NCI-H146 treated with DMSO at 0.1 percent for 48 hours (cell line): Measurements from ENCODE around the gene POU5F1.

Experiments used
- DNase-seq: peaks from one replicate; lab custom pipeline; 2025; ENCODE audit not compliant: unreplicated experiment; lab: John Stamatoyannopoulos, UW

The POU5F1 gene

DNA sequence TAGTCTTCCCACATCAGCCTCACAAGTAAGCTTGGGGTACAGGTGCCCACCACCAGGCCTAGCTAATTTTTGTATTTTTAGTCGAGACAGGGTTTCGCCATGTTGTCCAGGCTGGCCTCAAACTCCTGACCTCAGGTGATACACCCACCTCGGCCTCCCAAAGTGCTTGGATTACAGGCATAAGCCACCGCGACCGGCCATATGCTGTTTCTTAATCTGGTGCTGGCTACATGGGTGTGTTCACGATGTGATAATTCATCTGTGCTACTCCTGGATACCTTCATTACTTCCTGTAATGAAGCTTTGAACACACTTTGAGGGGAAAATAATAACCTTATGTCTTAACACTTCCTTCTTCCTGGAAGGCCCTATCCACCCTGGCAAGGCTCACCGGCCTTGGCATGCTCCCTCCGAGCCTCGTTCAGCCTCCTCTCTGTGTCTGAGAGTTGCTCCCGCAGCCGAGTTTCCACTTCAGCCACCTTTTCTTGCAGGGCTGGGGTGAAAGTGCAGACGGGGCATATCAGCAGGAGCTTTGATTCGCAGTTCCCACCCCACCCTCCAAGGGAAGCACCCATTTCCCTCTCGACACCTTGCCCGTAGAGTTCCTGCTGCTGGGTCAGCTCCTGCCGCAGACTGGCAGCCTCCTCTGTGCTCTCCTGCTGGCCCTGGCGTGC lies 26.0 kb downstream of the POU5F1 start:
- no peak for DNase-seq

DNA sequence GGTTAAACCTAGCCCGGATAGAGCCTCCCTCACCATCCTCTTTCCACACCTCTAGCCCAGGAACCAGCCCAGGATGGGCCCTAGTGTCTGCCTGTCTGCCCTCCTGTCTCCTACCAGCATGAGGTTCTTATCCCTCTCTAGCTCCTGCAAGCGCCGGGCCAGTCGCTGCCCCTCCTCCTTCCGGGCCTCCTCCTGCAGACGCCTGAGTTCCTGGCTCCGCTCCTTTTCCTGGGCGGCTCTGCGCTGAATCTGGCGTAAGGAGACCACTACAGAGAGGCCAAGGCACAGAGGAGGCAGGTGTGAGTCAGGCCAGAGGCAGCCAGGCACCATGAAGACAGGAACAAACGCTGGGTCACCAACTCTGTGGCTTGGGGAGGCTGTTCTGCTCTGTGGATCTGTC lies 27.3 kb downstream of the POU5F1 start:
- no peak for DNase-seq

DNA sequence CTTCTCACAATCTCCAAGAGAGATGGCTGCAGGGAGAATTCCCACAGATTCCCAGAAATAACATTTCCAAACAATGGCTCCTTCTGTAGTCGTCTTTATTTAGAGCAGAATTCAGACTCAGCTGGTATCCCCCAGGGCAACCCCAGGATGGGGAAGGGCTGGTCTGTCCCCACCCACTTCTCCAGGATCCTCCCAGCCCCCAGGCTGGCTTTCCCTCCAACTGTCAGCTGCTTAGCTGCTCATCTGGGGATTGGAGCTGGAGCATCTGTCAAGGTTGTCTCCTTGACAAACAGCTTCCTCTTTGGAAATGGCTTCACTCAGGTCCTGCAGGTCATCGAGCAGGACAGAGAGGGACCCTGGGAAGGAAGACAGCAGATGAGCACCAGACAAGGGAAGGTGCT lies 28.1 kb downstream of the POU5F1 start:
- no peak for DNase-seq

DNA sequence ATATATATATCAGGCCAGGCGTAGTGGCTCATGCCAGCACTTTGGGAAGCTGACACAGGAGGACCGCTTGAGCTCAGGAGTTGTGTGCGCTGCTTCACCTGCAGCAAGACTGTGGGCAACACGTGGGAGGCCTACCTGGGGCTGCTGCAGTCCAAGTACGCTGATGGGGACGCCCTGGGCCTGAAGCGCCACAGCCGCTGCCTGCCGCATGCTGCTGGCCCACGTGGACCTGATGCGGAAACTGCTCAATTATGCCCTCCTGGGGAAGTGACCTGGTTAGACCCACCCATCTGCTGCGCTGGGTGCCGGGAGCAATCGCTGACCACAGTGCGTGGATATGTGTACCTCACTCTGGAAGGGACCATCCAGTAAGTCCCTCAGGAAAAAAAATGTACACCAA lies 29.8 kb downstream of the POU5F1 start:
- no peak for DNase-seq

DNA sequence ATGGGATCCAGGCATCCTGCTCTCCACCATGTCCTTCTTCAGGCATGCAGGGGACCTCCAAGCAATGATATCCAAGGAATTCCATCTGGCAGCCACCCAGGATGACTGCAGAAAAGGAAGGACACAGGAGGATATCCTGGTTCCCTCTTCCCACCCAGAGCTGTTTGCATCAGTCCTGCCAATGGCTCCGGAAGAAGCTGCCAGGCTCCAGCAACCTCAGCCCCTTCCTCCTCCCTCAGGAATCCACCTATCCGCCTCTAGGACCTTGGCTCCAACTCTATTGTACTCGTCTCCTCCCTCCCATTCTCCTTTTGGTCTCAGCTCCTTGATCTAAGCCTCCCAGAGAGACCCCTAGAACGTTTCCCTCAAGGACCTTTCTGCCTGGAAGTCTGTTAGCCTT lies 30.9 kb downstream of the POU5F1 start:
- no peak for DNase-seq

DNA sequence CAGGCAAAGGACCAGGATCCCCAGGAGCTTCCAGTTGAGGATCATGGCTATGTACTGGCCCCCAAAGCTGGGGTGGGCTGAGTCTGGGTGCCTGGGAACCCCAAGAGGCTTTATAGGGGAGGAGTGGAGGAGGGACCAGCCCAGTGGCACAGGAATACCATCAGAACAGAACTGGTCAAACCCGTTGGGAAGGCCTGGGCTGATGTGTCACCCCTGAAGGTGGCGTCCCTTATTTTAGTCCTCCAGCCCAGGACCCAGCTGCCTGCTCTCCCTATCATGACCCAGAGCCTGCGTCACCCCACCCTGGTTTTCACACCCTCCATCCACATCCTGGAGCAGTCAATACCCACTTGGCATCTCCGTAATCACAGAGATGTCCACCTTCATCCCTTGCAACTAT lies 31.5 kb downstream of the POU5F1 start, which contains the start of gene PSORS1C2:
TSS of gene PSORS1C2 (minus strand) at position 85 of the 400 bp plus-strand sequence. CDS start at position 45, 40 bp downstream.
- DNase-seq: no peak

DNA sequence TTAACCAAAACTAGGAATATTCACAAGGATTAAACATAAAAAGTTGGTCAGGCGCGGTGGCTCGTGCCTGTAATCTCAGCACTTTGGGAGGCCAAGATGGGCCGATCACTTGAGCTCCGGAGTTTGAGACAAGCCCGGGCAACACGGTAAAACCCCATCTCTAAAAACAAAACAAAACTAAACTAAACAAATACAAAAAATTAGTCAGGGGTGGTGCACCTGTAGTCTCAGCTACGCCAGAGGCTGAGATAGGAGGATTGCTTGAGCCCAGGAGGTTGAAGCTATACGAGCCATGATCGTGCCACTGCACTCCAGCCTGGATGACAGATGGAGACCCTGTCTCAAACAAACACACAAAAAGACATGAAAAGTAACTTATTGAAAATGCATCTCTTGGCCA lies 34.8 kb downstream of the POU5F1 start:
- no peak for DNase-seq

DNA sequence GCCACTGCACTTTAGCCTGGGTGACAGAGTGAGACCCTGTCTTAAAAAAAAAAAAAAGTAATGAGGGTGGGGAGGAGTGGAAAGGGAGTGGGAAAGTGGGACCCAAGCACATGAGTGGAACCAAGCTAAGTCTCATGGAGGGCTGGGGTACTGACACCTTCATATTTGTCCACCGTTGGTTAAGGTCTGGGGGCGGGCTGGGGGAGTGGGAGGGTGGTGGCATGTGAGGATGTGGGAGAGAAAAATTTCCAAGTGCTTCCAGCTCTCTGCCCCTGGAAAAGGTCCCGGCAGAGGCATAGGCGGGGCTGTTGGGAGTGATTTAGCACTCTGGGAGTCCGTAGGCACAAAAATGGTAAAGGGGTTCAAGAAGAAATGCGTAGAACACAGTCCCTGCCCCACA lies 37.7 kb downstream of the POU5F1 start:
- no peak for DNase-seq

DNA sequence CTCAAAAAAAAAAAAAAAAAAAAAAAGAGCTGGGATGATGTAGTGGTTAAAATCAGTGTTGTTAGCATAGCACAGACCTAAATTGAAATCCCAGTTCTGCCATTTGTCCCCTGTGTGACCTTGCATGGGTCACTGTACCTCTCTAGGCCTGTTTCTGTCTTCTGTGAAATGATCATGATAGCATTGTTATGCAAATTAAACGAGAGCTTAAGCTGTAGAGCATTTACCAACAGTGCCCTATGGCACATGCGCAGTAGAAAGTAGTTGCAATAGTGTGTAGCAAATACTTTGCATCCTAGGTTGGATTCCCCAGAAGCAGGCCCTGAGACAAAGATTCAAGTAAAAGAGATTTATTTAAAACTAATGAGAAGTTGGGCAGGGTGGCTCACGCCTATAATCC lies 38.9 kb downstream of the POU5F1 start:
- no peak for DNase-seq

DNA sequence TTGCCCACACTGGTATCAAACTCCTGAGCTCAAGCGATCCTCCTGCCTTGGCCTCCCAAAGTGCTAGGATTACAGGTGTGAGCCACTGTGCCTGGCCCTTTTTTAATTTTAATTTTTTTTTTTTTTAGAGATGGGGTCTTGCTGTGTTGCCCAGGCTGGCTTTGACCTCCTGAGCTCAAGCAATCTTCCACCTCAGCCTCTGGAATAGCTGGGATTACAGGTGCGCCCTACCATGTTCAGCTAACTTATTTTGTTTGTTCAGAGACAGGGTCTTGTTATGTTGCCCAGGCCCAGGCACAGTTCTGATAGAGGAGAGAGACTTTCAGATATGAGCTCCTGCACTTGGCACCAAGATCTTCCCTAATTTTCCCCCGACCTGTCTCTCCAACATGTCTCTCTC lies 39.7 kb downstream of the POU5F1 start:
- no peak for DNase-seq

DNA sequence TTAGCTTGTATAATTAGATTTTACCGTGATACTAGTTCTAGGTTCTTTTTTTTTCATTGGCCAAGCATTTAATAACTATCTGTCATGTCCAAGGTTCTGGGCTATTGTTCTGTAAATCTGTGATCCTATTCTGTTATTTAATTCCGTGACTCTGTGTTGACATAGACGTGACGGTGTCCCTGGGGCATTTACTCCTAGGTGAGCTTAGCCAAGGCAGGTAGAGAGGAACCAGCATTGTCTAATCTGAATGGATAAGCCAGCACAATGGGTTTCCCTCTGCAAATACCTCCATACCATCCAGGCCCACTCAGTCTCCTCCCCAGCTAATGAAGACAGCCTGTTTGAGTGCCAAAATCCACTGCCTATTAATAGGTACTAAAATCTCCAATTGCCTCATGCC lies 41.4 kb downstream of the POU5F1 start:
- peak; percentile 37 for DNase-seq

DNA sequence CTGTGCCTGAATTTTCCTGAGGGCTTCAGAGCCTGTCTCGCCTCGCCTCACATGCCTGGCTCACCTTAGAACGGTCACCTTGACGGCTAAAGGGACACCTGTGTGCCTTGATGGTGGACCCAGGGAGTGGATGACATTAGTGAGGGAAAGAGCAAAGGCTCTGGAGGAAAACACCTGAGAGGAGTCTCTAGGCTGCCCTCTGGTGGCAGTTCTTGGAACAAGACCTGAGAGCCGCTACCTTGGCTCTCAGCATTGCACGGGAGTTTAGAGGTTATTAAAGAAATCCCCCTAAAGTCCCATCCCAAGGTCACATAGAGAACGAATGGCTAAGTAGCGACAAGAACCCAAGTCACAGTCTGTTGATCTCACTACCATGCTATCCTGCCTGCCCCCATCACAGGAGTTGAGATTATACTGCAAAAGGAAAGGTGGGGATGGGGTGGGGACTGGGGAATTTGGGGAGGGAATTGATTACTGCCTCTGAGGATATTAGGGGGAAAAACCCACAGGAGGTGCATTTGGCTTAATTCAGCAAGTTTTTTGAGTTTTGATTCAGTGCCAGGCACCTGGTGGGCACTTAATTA lies 42.3 kb downstream of the POU5F1 start:
- DNase-seq: peak; percentile 40

DNA sequence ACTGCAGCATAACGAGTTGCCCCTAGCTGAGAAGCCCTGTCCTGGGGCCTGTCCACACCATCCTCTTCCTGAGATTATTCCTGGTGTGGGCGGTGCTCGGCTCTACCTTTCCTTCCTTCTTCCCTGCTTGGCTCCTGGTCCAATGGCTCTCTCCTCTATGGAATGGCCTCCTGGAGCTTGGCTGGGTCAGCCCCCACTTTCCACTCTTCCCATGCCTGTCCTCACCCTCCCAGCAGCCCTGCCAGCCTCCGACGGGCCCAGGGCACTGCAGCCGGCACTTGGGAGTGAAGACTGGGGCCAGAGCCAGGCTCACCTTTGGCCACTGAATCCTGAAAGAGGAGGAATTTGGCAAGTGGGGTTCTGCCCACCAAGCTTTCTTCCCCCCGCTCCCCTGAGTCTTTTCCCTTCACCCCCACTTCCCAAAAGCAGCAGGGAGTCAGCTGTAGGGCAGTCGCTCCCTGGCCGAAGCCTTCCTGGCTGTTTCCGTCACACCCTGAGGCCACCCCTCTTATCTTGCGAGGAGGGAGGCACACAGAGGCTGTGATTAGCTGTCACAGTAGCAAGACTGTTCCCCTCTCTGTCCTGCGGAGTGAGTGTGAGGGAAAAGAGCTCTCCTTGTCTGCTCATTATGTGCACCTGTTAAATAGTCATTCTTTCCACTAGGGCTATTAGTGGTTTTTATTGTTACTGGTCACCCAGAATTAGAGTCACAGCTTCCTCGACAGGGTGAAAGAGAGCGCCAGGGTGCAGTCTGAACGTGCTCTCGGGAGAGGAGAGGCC lies 43.9 kb downstream of the POU5F1 start:
- DNase-seq: peak; percentile 8

DNA sequence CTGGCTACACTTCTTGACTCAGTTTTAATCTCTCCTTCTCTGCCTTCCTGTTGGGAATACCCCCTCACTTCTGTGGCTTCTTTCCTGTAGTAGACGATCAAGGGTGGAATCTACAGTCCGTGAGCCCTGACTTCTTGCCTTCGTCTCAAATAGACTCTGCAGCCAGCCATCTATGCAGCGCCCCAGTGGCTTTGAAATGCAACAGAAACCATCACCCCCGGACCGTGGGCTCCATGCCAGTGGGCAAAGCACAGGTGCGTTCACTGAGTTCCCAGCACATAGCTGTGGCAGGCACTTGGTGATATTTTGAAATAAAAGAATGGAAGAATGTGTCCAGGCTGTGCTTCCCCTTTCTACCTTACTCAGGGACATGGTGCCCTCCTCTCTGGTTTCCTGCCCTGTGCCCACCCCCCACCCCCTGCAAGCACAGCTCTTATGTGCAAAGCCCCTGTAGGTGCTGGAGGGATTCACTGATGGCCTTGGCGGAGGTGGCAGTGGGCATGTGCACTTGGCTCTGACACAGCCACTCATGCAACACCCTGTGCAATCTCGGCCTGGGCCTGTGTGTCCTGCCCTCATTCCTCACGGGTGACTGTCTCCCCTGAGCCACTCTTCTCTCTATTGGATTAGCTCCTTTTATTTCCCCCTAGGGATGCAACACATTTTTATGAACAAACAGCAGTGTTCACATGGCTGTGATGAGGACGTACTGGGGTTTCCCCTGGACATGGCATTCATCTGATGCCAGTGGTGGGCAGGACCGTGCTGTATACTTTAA lies 44.7 kb downstream of the POU5F1 start:
- no peak for DNase-seq

DNA sequence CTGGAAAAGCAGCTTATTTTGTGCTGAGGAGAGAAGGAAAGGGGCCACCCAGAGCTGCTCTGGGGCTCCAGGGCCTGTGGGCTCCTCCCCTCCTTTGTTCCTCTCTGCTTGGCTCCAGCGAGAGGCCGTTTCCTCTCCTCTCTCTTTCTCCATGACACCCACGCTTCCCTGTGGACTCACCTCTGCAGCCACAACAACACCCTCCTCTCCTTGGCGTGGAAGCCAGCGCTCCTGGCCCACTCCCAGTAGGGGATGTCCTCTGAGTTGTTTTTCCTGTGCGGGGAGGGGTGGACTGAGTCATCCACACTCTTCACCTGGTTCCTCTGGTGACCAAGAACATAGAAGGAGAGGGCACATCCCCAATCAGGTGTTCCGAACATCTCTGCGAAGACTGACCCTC lies 45.3 kb downstream of the POU5F1 start:
- DNase-seq: no peak

DNA sequence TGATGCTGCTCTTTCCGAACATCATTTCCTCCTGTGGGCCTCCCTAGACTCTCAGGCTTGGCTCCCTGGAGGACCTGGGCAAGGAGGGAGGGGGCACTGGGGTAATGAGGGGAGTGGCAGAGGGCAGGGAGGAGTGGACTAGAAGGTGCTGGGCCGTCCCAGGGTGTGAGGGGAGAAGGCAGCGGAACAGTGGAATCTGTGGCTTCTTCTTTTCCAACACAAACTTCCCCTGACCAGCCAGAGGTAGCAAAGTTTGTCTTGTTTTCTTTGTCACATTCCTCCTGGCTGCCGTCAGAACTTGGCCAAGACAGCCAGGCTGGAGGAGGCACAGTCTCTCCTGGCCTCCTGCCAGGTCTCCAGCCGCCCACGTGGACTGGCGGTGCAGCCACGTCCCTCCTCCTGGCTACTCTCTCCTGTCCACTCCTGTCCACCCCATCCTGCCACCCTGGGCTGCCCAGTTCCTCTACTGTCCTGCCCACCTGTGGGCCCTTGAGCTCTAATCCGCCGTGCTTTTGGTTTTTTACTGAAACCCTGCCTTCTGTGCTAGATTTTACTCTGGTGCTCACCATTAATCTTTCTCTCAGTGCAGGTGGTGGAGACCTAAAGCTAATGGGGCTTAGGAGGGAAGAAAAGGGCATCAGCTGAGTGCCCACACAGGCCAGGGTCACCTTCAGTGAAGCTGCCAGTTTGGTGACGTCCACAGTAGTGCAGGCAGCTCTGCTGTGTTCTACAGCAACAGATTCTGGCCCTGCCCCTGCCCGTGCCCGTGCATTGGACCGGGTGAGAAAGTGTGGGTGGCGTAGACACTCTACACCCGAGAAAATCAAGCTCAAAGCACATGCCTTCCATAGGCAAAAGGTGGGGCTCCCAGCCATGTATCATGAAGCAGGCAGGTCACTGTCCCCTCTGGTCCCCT lies 47.4 kb downstream of the POU5F1 start:
- DNase-seq: no peak

DNA sequence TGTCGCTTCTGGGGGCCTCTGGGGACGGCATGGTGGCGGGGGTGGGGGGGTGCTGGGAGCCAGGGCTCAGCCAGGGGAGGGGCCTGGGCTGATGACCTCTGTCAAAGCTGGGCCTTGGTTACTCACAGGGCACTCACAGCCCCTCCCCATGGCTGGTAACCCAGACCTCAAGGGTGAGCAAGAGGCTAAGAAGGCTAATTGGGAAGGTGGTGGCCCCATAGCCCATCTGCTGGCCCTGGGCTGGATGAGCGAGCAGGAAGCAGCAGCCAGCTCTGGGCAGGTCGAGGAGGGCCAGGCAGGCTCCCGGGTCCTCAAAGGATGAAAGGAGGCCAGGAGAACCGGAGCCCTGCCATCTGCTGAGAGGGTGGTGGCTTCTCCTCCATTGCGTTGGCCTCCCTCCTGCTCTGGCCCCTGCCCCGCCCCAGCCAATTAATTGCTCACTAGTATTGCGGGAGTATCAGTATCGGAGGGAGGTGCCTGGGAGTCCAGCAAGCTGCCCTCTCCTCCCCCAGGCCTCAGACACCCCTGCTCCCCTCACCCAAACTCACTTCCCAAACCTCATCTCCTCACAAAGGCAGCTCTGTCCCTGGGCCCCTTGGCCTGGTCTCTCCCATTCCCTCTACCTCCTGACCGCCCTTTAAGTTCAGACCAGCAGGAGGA lies 49.2 kb downstream of the POU5F1 start:
- no peak for DNase-seq

DNA sequence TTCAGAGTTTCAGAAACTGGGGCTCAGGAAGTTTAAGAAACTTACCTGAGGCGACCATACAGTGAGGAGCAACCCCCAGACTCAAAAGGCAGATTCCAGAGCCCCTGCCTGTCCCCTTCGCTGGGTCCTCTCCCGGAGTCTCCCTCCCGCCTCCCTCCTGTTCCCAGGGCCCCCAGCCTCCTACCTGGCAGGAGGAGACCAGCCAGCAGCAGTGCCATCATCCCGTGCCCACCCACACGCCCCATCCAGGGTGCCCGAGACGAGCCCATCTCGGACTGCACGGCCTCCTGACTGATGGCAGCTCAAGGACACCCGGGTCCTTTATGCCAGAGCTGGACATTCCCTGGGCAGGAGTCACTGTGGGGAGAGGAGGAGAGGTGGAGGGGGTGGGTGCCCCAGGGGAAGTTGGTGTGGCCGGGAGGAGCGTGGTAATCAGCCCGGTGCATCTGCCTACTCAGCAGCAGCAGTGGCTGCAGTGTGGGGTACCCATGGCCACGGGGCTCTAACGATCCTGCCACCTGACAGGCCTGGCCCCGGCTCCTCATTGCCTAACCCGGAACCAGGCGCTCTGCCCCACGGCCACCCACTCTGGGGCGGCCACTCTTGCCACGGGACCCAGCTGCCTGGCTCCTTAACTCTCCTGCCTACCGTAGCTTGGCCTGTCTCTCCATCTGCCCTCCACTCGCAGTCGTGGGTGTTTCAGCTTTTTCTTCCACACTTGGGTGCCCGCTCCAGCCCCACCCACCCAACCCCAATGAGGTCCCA lies 50.1 kb downstream of the POU5F1 start, which contains the start of gene CDSN:
TSS of gene CDSN (minus strand) at position 296 of the 765 bp plus-strand sequence. CDS start at position 269, 27 bp downstream.
- DNase-seq: no peak

DNA sequence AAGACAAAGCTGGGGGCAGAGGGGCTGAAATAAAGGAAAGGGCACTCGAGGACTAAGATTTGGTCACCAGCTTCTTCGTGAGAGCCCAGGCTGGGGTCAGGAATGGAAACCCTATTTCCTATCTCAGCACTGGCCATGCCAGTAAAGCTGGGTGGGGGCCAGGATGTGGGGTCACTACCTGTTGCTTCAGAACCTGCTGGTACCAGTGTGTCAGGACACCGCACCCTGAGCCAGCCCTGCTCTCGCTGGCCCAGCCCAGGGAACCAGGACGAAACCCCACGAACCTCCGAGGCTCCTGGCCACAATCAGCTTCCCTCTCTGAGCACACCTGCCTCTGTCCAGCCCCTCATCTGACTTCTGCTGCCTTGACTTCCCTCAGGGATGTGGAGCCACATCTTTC lies 52.3 kb downstream of the POU5F1 start:
- no peak for DNase-seq
